Smooth muscle cell (in vitro differentiated cells): ENCODE data around the gene ADAM10. TPM values are rescaled to one million over a fixed set of nuclear protein-coding genes. Genes with fewer than 3 reads are reported as not detected.

Source experiments
- DNase-seq: peaks from one replicate; lab custom pipeline; 2025; ENCODE audit not compliant: unreplicated experiment; lab: John Stamatoyannopoulos, UW
- H2AFZ ChIP-seq: fragments of 200-600 bp; sonication (generic); 2 replicates; pipeline ENCODE4 v1.6.0; 2016; ENCODE audit warnings: antibody characterized with exemption, low read depth, mild to moderate bottlenecking
- H3F3A ChIP-seq: fragments of 200-600 bp; sonication (generic); 2 replicates; pipeline ENCODE4 v1.6.0; 2017; ENCODE audit warnings: antibody characterized with exemption, low read depth
- H3K27ac ChIP-seq: fragments of 200-600 bp; sonication (generic); 2 replicates; pipeline ENCODE4 v1.5.1; 2016; ENCODE audit warnings: low read depth, mild to moderate bottlenecking
- H3K27me3 ChIP-seq: fragments of 200-600 bp; sonication (generic); 2 replicates; pipeline ENCODE4 v1.6.1; 2016; ENCODE audit warnings: low read depth, mild to moderate bottlenecking
- H3K36me3 ChIP-seq: fragments of 200-600 bp; sonication (generic); 2 replicates; pipeline ENCODE4 v1.5.1; 2016; ENCODE audit warnings: low read depth
- H3K4me1 ChIP-seq: fragments of 200-600 bp; sonication (generic); 2 replicates; pipeline ENCODE4 v1.5.1; 2016; ENCODE audit warnings: low read depth
- H3K4me2 ChIP-seq: fragments of 200-600 bp; sonication (generic); 2 replicates; pipeline ENCODE4 v1.6.0; 2016; ENCODE audit warnings: mild to moderate bottlenecking
- H3K4me3 ChIP-seq: fragments of 200-600 bp; sonication (generic); 2 replicates; pipeline ENCODE4 v1.5.1; 2016; ENCODE audit warnings: mild to moderate bottlenecking
- H3K79me2 ChIP-seq: fragments of 200-600 bp; sonication (generic); 2 replicates; pipeline ENCODE4 v1.6.0; 2016; ENCODE audit warnings: low read depth, mild to moderate bottlenecking
- H3K9ac ChIP-seq: fragments of 200-600 bp; sonication (generic); 2 replicates; pipeline ENCODE4 v1.6.0; 2016; ENCODE audit warnings: low read depth
- H3K9me3 ChIP-seq: fragments of 200-600 bp; sonication (generic); replicated peaks from 2 replicates; pipeline ENCODE4 v1.5.1; 2016; ENCODE audit warnings: low read depth
- H4K20me1 ChIP-seq: fragments of 200-600 bp; sonication (generic); 2 replicates; pipeline ENCODE4 v1.6.0; 2016; ENCODE audit warnings: low read depth
- CTCF ChIP-seq: fragments of 200-600 bp; sonication (generic); IDR thresholded peaks from 2 replicates; pipeline ENCODE4 v1.5.1; 2017; ENCODE audit warnings: borderline replicate concordance, mild to moderate bottlenecking, antibody characterized with exemption; ENCODE audit not compliant: insufficient read depth, poor library complexity, severe bottlenecking
- WGBS: methylation state at CpG from one replicate; pipeline ENCODE4 v1.1.7; 2016; ENCODE audit warnings: low lambda C conversion rate; 5-methylcytosine and 5-hydroxymethylcytosine counted together
- polyA plus RNA-seq: library from polyadenylated mRNA; unstranded; fragments of >200 nt; fragmentation: Nextera tagmentation; extraction: Ambion mirVana; gene quantifications from 2 replicates; pipeline ENCODE4 v1.2.1, GENCODE V29; 2016
- total RNA-seq: library from RNA; depleted of rRNA; stranded (reverse); fragments of >200 nt; gene quantifications from 2 replicates; pipeline ENCODE4 v1.2.3, GENCODE V29; 2014

Gene ADAM10
- total and polyA plus RNA-seq, 2 experiments from 2014 or later, result 168 to 200 TPM

DNA sequence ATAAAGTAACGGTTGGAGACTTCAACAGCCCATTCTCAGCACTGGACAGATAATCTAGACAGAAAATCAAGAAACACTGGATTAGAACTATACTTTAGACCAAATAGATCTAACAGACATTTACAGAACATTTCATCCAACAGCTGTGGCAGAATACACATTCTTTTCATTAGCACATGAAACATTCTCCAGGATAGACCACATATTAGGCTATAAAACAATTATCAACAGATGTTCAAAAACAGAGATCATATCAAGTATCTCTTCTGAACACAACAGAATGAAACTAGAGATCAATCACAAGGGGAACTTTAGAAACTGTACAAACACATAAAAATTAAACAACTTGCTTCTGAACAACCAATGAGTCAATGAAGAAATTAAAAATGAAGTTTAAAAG is 133.3 kb downstream of the ADAM10 start:
- peaks cover 19% of the 10 kb centered on the region for H4K20me1 ChIP-seq
- no peak overlapping the region for H3K4me3 ChIP-seq
- no peak for DNase-seq
- no peaks in the 10 kb centered on the region for H3K27me3 ChIP-seq
- peaks cover 27% of the 10 kb centered on the region for H3K36me3 ChIP-seq
- no peak for TF ChIP-seq CTCF
- no peaks in the 10 kb centered on the region for H3F3A ChIP-seq
- no peaks in the 10 kb centered on the region for H3K9me3 ChIP-seq
- 87% methylated on average over 1 of the region's 1 CpG for WGBS
- no peak overlapping the region for H3K27ac ChIP-seq
- no peak overlapping the region for H3K9ac ChIP-seq
- no peak overlapping the region for H2AFZ ChIP-seq
- no peaks in the 10 kb centered on the region for H3K4me1 ChIP-seq
- peaks cover 63% of the 10 kb centered on the region for H3K79me2 ChIP-seq
- H3K4me2 ChIP-seq, result no peak overlapping the region

DNA sequence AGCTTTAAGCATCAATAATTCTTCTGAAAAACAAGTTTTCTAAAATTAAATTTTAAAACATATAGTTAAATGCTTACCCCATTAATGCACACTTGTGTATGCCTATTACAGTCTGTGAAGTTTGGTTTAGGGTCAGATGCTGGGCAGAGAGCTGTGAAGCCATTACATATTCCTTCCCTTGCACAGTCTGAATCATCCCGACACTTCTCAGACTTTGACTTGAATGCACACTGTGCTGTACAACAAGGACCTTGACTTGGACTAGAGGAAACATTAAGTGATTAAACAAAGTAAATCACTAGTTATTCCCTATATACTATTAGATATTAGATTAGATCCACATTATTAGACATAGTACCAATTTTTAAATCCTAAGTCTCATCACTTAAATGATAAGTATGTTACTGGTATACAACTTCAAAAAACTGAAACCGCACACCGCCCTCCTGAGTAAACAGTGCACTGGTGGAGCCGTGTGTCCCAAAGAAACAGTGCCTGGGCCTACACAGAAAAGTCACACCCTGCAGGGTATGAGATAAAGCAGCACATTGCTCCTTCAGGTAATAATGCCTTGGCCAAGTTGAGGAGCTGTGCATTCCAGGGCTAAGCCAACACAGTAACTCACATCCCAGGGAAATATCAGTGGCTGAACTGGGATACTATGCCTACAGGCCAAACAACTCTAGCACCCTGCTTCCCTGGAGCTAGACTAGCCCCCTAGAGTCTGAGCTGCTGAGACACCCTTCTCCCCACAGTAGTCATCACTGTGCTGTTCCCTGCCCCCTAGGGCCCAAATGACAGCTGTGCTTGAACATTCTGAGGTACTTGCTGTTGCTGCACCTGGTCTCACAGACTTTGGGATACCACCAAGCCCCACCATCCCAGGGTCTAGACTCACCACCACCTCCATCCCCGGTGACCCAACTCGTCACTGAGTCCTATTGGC is 137.5 kb downstream of the ADAM10 start:
- H2AFZ ChIP-seq, result no peak overlapping the region
- H3K27me3 ChIP-seq, result no peaks in the 10 kb centered on the region
- H3K27ac ChIP-seq, result no peak overlapping the region
- H3K4me3 ChIP-seq, result no peak overlapping the region
- H3K36me3 ChIP-seq, result peaks cover 16% of the 10 kb centered on the region
- H3K9ac ChIP-seq, result no peak overlapping the region
- no peaks in the 10 kb centered on the region for H3K9me3 ChIP-seq
- DNase-seq, result no peak
- H4K20me1 ChIP-seq, result peaks cover 23% of the 10 kb centered on the region
- peaks cover 4% of the 10 kb centered on the region for H3K4me1 ChIP-seq
- H3F3A ChIP-seq, result no peaks in the 10 kb centered on the region
- WGBS, result 89% methylated on average over 6 of the region's 6 CpGs
- no peak overlapping the region for H3K4me2 ChIP-seq
- TF ChIP-seq CTCF, result no peak
- peaks cover 43% of the 10 kb centered on the region for H3K79me2 ChIP-seq

- H3K4me3 ChIP-seq, result no peak overlapping the region
- peaks cover 28% of the 10 kb centered on the region for H4K20me1 ChIP-seq
- peak overlapping the region; percentile 67 for H3K4me2 ChIP-seq
- 50% methylated on average over 1 of the region's 1 CpG for WGBS
- no peak overlapping the region for H3K9ac ChIP-seq
- H3K36me3 ChIP-seq, result no peaks in the 10 kb centered on the region
- no peaks in the 10 kb centered on the region for H3F3A ChIP-seq
- no peaks in the 10 kb centered on the region for H3K9me3 ChIP-seq
- no peaks in the 10 kb centered on the region for H3K27me3 ChIP-seq
- H3K79me2 ChIP-seq, result peaks cover 27% of the 10 kb centered on the region
- no peak for DNase-seq
- peak overlapping the region; percentile 79 for H3K27ac ChIP-seq
- no peak overlapping the region for H2AFZ ChIP-seq
- no peak for TF ChIP-seq CTCF
- peaks cover 4% of the 10 kb centered on the region for H3K4me1 ChIP-seq
These were observed 140.8 kb downstream of the ADAM10 start for GRCh38 chr15:58608711-58609110.
